Measurements from ENCODE around the gene ZFP36L2.

ZFP36L2 gene

GRCh38 chr2:43223521-43224001 lies 2.8 kb downstream of the ZFP36L2 start:
- DNase-seq (ENCODE audit: low read depth): peak; percentile 42

- peak; percentile 76 for DNase-seq (ENCODE audit: low read depth)
These were observed 3.7 kb downstream of the ZFP36L2 start for GRCh38 chr2:43222475-43223309.

DNA sequence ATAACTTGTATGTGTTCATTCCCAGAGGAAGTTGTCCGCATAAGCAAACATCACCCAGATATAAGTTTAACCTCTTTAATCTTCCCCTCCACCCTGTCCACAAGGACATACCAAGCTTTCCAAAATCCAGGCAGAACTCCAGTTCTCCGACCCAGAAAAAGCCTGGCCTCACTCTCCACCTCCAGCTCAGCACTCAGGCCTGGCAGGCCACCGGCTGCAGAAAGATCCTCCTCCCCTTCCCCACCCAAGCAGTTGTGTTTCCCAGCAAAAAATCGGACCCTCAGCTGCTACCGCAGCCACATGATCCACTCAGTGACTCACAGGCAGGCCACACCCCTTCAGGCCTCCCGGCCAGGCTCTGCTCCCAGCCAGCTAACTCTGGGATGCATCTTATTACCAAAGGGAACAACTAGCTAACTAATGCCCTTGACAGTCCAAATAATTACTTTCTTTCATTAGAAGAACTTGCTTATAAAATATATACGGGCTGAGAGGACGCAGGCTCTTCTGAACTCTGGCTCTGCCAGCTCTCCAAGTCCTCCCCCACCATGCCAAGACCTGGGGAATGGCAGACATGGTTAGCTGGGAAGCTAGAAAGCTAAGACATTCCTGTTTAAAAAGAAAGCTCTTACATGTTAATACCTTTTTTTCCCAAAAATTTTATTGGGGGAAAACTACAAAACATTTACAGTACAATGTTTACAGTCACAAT lies 4.5 kb downstream of the ZFP36L2 start:
- DNase-seq (ENCODE audit: low read depth): peak; percentile 95

DNA sequence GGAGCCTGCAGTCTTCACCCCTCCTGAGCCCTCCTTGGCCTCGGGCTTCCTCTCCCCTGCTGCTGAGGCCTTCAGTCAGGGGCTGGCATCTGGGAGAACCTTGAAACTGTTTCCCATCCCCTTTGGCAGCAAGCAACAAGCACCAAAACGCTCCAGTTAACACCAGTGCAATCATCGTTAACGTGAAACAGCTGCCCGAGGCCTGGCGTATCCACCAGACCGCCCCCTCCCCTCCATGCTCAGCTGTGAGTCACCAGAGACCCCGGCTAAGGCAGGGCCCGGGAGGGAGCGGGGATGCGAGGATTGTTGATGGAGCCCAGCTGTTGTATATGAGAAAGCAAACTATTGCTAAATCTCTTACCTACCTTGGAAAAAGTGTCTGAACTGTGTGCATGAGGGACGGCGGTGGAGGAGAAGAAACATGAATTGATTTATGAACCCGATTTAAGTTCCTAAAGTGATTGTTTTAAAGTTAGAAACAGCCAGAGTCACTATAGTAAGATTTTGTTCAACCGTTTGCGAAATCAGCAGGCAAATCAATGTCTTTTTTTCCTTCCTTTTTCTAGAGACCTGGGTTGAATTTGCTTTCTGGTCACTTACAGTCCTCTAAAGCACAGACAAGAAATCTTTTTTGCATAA lies 5.2 kb downstream of the ZFP36L2 start:
- peak; percentile 78 for DNase-seq (ENCODE audit: low read depth)

- no peak for DNase-seq (ENCODE audit: low read depth)
These were observed 5.7 kb downstream of the ZFP36L2 start for GRCh38 chr2:43220760-43221123.

DNA sequence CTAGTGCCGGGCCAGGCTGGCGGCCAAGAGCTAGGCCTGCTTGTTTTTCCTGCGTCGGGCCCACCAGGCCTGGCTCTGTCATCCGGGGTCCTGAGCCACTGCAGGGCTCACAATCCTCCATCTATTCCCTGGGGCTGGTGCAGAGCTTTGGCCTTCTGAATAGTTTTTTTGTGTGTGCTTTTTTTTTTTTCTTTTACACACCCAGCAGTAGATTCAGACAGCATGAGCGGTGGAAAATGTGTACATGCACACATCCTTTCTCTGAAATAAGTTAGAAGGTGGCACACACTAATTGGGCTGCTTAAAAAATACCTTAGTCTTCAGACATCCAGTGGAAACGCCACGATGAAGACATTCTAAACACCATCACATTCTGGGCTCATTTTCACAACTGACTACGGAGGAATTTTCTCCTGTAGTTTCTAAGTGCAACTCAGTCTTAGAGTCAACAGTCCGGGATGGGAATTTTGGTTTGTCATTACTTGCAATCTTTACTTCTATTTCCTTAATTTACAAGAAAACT lies 6.1 kb downstream of the ZFP36L2 start:
- DNase-seq (ENCODE audit: low read depth): peak; percentile 46

GRCh38 chr2:43219383-43220228 lies 6.8 kb downstream of the ZFP36L2 start:
- DNase-seq (ENCODE audit: low read depth): peak; percentile 69

DNA sequence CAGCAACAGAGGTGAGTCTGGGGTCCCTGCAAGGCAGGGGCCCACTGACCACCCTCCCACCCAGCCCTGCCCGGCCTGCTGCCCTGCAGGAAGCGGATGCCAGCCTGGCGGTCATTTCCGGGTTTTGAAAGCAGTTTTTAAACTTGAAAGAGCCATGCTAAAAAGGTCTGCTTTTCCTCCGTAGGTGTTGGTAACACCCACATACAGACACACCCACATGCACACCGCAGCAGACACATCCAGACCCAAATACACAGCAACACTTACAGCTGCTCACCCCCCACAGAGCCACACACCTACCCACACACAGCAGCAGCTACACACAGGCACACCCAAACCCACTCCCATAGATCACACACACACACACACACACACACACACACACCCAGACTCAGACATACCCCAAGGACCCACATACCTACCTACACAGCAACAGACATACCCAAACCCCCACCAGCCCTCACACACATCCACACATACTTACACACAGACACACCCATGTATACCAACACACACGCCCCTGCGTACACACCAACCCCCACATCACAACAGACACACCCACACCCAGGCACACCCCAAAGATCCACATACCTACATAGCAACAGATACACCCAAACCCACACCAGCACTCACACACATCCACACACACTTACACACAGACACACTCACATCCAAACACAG lies 7.6 kb downstream of the ZFP36L2 start:
- peak; percentile 36 for DNase-seq (ENCODE audit: low read depth)

DNA sequence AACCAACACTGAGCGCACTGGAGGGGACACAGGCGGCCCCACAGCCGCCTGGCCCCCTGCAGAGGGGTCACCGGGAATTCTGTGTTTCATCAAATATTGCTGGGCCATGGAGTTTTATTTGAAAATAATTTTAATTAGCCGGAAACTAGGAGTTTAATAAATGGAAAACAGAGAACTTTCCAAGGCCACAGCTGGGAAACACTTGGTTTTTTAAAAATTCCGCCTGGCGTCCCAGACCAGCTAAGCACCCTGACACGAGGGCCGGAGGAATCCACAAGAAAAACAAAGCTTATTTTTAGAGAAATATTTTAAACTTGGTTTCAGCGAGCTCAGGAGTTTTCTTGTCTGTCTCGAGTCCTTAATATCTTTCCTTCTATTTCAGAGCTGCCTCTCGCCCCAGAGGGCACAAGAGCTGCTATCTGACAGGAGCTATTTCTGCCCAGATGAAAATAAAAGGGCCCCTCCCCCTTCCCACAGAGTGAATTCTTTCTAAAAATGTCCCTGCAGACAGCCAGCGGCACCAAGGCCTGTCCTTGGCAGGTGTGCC lies 8.2 kb downstream of the ZFP36L2 start:
- no peak for DNase-seq (ENCODE audit: low read depth)

DNA sequence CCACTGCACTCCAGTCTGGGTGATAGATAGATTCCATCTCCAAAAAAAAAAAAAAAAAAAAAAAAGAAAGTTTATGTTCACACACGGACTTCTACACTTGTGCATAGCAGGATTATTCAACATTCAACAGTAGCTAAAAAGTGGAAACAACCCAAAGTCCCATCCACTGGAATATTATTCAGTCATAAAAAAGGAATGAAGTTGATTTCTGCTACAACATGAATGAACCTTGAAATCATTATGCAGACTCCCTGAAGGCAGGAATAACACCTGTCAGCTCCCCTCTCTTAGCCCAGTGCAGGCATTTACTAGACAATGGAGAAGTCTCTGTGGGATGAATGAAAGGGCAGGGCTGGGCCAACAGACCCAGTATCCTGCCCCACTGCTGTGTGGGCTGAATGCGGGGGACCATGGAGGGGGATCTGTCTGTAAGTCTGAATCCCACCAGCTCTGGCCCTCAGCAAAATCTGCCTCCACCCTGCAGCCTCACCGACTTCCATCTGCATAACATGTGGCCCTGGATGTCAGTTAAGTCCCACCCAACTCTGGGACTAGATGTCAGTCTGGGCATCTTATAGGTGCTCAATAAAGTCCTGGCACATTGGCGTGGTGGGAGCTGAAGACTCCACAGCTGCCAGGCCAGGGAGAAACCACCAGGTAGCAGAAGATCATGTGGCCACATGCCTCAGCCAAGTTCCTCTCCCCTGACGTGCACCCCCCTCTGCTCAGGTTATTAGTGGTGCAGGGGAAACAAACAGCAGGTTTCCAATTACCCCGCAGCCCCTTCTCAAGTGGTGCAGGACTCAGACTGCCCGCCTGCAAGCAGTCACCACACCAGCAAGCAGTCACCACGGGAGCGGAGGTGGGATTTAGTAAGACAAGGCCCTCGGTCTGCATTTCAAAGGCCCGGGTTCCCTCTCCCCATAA lies 8.9 kb downstream of the ZFP36L2 start:
- no peak for DNase-seq (ENCODE audit: low read depth)

DNA sequence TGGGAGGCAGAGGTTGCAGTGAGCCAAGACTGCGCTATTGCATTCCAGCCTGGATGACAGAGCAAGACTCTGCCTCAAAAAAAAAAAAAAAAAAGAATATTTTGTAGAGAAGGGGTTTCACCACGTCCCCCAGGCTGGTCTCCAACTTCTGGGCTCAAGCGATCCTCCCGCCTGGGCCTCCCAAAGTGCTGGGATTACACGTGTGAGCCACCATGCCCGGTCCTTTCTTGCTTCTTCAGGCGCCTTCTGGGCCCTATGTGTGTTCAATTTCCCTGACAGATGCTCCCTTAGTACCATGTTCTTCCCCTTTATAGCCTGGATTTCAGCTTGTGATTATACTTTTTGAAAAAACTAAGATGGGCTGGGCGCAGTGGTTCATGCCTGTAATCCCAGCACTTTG lies 9.8 kb downstream of the ZFP36L2 start:
- no peak for DNase-seq (ENCODE audit: low read depth)

- DNase-seq (ENCODE audit: low read depth): no peak
These were observed 10.6 kb downstream of the ZFP36L2 start for GRCh38 chr2:43215673-43216255.

DNA sequence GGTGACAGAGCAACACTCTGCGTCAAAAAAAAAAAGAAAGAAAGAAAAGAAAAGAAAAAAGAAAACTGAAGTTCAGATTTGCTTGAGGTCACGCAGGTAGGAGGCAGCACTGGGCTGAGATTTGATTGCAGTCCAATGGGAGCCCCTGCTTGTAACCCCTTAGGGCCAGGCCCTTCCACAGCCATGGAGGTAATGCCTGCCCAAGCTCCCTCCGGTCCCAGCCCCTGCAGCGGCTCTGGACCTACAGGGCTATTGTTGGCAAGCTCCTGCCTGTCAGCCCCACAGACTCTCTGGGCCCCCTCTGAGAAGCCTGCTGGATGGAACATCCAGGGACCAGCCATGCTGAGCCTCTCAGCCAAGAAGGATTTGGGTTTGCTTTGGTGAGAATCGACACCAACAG lies 12.2 kb downstream of the ZFP36L2 start:
- no peak for DNase-seq (ENCODE audit: low read depth)

GRCh38 chr2:43212931-43213330 lies 13.5 kb downstream of the ZFP36L2 start:
- DNase-seq (ENCODE audit: low read depth): no peak

DNA sequence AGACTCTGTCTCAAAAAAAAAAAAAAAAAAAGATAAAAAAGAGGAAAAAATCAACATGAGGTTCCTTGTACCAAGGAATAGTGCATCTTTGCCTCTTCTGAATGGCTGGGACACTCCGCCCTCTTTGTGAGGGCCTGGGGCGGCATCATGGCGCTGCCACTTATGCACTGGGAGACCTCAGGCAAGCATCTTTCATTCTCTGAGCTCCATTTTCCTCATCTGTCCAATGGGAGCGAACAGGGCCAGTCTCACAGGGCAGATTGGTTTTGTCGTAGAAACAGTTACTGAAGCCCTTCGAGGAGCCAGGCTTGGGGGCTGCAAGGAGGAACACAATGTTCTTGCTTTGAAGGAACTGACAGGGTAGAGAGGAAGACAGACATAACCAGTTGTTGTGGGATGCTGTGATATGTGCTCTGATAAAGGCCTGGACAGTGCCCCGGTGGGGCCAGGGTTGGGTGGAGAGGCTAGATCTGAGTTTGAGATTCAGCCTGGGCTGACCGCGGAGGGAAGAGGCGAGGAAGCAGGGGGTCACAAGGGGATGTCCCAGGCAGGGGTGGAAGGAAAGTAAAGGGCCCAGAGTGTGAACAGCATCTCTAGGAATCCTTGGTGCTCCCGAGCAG lies 14.1 kb downstream of the ZFP36L2 start:
- DNase-seq (ENCODE audit: low read depth): no peak

DNA sequence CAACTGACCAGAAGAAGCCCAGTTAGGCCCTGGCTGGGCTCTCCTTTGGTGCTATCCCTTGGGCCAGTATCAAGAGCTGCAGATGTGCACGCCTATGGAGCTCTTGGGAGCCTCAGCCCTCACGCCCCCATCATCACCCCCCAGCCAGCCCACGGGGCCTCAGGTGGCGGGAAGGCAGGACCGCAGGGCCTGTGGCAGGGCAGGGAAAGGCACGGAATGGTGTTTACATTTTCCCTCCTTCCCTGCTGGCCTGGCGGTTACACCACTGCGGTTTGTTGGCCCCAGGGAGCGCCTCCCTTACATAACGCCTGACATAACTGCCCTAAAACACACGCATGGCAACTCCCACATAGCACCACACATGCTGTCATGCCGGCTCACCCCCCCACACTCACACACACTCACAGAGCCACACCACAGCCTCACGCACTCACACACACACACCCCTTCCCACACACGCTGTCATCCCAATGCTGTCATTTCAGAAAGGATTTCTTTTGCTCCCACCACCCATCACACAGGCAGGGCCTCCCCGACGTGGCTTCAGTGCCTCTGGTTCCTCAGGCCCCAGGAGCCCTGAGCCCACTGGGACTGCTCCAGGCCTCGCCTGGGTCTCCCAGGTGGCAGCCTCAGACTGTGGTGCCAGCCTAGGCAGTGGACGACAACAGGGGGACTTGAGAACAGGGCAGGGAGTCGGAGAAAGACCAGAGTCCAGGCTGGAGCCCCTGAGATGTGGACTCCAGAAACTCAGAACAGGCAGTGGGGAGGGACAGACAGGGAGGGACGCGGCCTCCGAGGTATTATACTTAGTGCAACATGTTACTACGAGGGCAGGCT lies 15.7 kb downstream of the ZFP36L2 start:
- DNase-seq (ENCODE audit: low read depth): peak; percentile 95

DNA sequence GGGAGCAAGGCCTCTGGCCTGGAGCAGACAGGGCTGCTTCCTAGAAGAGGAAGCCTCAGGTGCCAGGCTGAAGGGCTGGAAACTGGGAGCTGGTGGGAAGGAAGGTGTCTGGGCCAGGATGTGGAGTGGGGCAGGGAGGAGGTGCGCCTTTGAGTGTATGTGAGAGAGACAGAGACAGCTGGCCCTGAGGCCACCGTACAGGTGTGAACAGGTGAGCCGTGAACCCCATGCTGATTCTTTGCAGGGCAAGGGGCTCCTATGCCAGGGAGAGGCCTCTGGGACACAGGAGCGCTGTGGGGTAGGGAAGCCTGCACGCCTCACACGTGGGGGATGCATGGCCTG lies 16.3 kb downstream of the ZFP36L2 start:
- DNase-seq (ENCODE audit: low read depth): no peak

DNA sequence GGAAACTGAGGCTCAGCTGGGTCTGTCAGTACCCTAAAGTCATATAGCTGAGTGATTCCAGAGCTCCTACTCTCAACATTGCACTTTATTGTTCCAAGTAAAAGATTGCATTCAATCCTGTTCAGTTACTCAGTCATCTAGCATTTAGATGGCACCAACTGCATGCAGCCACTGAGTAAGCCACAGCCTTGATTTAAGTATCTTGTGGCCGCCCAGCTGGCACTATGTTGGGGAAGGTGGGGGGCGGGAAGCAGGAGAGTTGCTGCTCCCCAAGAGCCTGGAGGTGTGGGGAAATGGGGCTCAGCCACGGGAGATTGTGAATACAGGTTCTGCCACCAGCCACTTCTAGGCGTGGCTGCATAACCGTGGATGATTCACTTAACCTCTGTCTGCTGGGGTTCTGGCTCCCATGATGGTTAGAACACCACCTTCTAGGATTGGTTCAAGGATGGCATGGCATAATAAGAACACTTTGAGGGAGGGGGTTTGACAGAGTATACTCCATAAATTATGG lies 17.1 kb downstream of the ZFP36L2 start:
- no peak for DNase-seq (ENCODE audit: low read depth)
